NCI-H345 treated with DMSO at 0.1 percent for 48 hours (cell line): ENCODE results near the gene ZC3H6.
A peak's percentile ranks its signal among the peaks of the same experiment; 100 is the strongest.
"Not testable (repeated sequence)": the region's sequence is repeated elsewhere in the genome, so short reads cannot be mapped to it uniquely, and the experiment has no call there.

Experiments used
- DNase-seq: peaks from one replicate; lab custom pipeline; 2025; ENCODE audit not compliant: unreplicated experiment; lab: John Stamatoyannopoulos, UW

The ZC3H6 gene

DNA sequence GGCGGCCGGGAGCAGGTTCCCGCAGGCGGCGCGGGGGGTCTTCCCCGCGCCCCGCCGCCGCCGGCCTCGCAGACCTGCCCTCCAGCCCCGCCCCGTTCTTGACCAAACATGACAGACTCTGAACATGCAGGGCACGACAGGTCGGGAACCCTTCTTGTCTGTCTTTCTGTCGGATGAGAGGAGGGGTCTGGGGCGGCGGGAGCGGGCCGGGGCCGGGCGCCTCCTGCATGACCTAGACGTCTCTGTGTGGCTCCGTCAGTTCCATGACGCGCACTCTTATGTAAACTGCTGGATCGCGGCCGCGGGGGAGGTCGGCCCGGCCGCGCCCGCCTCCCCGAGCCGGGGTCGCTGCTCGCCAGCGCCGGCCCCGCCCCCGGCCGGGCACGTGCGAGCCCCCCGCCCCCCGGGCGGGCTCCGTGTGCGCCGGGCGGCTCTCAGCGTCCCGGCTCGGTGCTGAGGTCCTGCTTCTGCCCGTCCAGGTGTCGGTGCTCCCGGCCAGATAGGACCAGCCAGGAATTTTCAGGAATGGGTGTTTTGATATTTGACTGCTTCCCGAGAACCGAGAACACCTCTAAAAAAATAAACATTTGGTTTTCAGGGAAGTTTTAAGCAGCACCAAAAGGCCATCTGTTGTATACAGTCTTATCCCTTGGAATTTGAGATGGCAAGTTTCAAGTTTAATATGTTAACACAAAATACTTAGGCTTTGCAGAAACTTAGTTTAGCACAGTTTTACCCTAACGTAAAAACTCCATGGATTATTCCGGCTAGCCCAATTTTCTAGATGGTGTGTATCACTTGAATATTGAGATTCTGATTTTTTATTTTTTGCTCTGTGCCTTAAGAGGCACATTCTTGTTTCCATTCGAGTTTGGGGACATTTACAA, 733 bp downstream of the ZC3H6 start:
- peak; percentile 63 for DNase-seq

DNA sequence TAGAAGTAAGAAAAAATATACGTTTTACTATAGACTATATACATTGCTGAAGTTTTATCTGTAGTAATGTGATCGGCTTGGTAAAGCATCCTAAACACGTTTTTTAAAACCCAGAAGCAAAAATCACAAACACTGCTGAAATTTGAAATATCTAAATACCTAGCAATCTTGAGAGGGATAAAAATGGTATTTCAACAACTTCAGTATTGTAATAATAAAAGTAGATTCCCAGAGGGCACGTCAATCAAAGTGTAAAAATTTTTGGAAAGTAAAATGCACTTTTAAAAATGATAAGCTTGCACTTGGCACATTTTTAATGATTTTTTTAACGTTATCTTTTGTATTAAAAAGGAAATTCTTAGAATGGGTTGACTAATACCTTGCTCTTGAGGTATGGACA, 1.6 kb downstream of the ZC3H6 start:
- DNase-seq: no peak

DNA sequence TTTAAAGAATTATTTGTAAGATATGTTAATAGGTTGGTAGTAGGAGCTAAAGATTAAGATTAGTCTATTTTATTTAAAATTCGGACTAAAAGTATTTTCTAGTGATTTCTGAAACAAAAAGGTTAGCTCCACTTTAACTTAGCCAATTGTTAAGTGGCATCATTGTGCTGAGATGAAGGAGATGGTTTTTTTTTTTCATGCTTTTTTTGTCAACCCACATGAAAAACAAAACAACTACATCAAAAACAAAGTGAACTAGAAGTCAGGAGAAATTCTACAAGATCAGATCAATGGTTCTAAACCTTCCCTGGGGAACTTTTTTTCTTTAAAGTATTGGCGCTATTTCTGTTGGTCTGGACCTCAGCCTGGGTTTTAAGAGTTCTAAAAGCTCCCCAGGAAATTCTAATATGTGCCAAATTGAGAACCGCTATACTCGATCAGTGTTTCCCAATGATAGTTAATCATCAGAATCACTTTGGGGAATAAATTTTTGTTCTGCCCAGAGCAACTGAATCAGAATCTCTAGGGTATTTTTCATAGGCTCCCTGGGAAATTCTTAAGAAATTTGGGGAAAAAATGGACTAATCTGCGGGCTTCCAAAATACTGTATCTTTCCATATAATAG, 2.3 kb downstream of the ZC3H6 start:
- no peak for DNase-seq

DNA sequence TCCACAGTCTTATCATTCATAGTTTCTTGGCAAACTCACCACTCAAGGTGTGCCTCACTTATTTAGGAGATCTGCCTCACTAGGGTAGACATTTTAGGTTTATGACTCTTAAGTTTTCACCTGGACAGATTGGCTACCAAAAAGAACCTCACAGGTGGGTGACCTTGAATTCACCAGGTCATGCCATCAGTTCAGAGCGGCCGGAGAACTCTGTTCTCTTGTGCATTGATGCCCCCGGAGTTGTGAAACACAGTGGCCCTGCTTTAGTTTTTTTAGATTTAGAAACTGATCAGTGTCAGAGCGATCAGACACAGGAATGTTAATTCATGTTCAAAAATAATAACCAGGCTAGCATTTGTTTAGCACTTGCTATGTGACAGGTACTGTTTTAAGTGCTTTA, 6.7 kb downstream of the ZC3H6 start:
- not testable (repeated sequence) for DNase-seq

DNA sequence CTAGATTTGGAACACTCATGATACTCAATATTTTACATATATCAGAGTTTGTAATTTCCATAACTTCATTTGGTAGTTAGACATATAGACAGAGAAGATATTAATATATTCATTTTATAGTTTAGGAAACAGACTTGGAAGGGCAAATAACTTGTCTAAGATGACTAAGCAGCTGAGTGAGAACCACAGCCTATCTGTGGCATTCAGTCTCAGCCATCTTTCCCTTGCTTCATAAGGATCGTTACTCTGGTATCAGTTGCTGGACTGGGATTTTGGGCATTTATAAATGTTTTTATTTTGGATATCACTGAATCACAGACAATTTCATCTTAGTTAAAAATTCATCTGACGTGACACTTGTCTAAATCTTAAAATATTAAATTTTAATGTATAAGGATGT, 8.1 kb downstream of the ZC3H6 start:
- not testable (repeated sequence) for DNase-seq

DNA sequence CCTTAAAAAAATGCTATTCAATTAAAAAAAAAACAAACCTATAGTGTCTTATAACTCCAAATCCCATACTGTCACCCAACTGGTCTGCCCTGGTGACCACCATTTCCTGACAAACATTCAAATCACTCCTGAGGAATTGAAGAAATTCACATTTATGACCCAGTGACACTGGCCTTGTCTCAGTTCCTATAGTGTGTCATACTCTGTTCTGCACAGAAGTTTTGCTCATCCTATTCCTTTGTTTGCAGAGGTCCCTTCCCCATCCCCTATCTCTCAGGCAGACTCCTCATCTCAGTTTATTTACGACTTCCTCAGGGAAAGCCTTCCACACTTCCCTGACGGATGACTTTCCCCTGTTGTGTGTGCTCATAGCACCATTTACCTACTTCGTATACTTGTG, 14.7 kb downstream of the ZC3H6 start:
- no peak for DNase-seq

DNA sequence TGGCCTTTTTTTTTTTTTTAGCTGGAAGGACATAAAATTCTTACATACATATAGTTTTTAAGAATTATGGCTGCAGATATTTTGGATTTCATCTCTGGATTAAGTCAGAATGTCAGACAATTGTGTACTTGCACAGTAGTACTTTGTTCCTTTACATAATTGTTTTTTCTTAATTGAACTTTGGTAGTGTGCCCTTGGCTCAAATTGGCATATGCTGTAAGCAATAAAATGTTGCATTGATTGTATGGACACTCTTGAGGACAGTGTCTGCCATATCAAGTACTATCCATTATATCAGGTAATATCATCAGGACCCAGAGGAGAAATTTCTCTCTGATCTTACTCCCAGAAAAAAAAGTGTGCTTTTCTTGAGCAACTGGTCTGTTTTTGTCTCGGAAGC, 15.3 kb downstream of the ZC3H6 start:
- no peak for DNase-seq

DNA sequence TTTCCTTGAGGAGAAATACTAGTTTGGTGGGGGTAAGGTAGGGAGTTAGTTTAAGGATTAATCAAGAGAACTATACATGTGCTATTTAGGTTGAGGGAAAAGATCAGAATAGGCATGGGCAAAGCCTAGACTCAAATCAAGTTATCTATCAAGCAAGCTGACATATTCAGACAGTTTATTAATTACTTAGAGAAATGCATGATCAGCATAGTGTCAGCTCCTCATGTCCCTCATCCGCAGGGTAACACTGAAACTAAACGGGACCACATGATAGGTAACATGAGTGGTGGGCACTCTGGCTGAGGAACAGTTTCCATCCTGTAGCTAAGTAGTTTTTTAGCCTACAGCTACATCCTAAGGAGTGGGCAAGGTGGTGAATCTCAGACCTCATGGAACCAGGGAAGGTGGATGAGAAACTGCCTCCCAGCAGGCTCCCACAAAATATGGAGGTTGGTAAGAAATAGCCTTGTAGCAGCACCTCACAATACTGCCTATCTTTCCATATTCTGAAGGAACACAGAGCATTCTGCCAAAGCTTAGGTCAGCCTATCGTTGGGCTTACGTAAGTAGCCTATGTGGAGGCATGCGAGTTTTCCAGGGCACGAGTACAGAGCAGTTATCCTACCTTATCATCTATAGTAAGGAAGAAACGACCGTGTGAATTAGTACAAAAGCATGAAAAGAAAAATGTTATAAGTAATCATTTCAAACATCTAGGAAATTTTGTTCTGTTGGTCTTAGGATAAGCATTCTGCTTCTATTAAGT, 18.4 kb downstream of the ZC3H6 start:
- DNase-seq: no peak

DNA sequence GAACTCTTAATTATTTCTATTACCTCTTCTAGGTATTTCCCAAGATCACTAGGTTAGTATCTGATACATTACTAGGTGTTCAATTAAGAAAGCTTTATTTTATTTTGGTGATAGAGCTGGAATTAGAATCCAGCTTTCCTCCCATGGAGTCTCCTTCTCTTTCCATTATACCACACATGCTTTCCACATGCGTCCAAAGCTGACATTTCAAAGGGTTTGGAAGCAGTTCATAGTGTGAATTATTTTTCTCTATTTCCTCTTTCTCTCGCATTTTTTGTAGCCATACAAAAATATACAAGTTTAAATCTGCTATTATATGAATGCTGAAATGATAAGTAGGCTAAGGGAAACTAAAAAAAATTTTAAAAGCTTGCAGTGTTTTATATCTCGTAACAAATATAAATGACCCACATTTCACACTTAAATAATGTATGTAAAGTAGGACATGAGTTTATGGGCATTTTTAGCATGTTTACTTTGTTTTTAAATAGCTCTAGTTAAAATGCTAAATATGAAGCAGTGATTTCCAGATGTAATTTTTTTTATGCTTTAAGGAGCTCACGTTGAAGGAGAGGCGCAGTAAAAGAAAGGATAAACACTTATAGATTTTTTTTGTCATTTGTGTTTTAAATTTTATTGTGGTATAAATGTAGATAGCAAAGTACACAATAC, 20.1 kb downstream of the ZC3H6 start:
- DNase-seq: no peak

DNA sequence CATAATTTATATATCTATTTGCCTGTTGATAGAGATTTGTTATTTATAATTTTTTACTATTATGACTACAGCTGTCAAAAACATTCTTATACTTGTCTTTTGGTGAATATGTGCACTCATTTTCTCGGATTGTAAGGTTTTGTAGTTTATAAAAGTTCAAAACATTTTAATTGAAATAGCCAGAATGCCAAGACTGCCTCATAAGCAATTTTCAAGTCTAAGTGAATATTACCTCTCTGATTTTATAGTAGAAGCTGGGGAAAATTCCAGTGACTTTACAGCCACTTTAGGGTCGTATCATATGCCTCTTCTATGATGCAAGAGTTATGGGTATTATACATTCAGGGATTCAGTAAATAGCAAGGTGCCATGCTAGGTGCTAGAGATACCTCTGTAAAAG, 21.0 kb downstream of the ZC3H6 start:
- no peak for DNase-seq

DNA sequence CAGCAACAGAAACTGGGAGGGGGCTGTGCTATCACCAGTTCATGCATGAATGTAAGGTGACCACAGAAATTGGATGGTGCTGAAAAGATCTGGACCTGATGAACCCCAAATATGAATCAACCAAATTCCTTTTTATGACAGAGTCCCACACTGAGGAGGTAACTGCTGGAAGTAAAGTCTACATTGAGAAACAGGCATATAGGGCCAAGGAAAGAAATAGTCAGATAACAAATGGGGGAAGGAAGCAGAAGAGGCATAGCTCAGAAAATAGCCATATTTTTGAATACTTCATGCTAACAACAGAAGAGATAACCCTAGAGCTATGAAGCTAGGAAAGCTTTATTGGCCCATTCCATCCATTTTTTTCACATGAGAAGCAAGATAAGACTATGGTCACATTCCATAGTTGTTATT, 25.8 kb downstream of the ZC3H6 start:
- DNase-seq: no peak

DNA sequence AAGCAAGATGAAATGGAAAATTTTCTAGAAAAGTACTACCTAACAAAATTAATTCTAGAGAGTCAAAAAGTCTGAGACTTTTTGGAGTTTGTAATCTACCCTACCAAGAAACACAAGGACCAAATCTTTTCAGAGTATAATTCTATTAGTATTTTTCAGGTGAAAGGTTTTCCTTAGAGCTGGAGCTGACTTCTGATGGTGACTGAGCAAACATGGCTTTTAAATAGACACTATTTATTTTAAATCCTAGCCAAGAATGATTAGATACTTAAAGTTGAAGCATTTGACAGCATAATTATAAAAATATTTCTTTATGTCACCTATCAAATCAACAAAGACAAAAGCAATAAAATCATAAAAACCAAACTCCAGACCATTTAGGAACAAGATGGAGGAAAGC, 26.6 kb downstream of the ZC3H6 start:
- DNase-seq: no peak

DNA sequence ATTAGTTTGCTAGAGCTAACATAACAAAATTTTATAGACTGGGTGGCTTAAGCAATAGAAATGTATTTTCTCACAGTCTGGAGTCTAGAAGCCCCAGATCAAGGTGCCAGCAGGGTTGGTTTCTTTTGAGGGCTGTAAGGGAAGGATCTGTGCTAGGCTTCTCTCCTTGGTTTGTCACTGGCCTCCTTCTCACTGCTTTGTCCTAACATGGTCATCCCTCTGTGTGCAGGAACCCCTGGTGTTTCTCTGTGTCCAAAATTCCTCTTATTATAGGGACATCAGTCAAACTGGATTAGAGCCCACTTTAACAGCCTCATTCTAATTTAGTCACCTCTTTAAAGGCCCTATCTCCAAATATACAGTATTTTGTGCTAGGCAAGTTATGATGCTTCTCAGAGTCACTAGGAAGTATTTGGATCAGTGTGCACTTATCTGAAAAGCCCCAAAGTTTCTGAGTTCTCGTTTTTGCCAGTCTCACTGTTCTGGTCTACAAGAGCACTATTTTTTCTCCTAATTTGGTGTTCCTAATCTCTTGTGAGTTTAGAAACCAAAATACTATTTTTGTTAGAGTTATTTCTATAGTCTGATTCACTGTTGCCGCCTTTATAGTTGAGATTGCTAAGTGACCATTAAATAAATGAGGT, 29.0 kb downstream of the ZC3H6 start:
- DNase-seq: no peak

DNA sequence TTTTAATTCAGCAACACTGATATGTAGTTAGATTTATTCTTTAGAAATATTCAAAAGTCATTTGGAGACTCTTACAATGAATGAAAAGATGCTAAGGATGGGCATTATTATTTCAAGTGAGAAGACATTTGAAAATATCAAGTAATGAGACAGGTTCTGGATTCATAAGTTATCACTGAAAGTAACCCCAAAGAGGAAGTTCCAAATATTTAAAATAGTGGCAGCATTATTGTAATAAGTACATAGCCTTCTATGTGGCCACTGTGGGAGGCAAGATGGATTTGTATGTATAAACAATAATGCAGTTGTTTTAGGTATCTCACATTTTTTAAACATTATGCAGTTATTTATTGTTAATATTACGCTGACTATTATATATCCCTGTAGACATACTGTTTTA, 29.7 kb downstream of the ZC3H6 start:
- DNase-seq: no peak

DNA sequence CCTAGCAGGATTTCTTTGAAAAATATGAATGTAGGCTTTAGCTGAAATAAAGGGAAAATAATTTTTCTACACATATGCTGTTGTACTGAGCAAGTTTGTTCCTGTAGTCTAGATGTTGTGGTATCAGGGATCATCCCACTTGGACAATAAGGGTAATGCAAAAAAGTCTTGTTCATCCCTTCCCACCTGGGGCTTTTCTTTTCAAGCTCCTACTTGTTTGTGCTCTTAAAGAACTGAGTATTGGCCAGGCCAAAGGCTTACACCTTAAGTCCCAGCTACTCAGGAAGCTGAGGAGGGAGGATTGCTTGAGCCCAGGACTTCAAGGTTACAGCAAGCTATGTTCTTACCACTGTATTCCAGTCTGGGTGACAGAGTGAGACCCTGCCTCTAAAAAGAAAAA, 35.5 kb downstream of the ZC3H6 start:
- no peak for DNase-seq

DNA sequence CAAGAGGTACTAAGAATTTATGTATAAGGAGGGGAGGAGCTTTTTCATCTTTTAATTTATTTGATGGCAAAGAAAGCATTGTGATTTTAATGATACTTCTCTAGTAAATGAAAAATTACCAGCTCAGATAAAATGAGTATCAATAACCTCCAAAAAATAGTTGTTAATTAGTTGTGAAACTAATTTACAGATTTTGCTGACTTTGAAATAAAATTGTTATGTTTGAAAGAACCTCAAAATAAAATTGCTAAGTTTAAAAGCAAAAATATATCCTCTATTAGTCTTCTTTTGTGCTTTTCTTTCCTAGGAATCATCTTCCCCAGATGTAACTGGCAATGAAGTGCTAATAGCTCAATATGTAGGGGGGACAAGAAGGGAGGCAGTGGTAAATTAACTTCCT, 36.5 kb downstream of the ZC3H6 start:
- DNase-seq: no peak

DNA sequence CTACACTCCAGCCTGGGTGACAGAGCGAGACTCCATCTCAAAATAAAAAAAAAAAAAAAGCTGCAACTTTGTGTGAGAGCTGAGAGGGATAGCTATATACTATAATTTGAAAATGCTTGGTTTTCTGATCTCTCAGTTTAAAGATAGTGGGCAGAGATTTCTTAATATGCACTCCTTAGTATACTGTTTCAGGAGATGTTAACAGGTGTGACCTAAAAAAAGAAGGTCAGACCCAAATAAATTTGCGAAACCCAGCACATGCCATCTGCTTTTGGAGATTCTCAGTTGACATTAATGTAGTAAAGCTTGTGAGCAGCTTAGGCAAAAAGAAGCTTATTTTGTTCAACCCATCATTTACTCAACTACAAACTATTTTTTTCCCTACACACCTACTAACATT, 37.4 kb downstream of the ZC3H6 start:
- DNase-seq: no peak

DNA sequence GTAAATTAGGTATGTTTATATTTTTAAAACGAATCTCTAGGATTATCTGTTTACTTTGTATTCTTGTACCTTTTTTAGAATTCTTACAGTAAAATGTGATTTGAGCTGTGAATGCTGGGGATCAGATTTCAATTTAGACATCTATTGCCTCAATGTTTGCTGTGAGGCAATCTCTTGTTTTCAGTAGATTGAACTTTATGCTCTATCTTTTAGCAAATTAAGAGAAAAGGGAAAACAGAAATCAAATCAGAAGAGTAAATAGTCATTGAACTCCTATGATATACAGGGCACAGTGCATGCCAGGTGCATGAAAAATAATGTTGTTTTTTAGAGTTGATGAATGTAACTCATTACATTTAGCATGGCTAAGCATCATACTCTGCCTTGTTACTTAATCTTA, 39.5 kb downstream of the ZC3H6 start:
- no peak for DNase-seq

DNA sequence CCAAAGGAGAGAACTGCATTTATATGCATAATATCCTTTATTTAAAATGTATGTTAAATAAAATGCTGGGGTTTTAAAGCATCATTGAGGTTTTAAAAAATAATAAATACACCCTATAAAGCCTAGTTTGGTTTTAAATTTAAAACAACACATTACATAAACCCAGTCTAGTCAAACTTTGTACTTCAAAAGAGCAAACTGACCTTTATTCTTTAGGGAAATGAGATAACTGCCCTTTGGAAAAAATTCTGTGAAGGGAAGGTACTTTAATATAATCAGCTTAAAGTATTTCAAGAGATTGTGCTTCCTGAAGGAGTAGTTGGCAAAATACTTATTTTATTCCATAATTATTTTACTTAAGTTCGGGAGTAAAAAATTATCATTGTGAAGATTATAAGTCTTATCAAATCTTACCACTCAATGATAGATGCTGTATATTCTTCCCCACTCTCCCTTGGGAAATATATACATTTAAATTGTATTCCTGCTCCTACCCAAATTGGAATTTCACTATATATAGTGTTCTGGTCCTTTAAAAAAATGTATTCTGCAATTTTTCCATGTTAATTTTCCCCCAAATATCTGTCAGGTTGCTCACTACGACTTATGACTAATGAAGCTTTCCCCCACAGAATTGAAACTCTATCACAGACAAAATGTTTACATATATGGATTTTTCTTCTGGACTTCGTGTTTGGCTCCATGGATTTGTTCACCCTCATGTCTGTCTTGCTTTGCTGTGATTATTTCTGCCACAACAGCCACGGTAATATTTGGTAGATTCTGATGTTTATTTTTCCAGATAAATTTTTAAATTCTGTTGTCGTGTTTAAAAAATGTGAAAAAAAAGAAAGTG, 42.1 kb downstream of the ZC3H6 start:
- no peak for DNase-seq

DNA sequence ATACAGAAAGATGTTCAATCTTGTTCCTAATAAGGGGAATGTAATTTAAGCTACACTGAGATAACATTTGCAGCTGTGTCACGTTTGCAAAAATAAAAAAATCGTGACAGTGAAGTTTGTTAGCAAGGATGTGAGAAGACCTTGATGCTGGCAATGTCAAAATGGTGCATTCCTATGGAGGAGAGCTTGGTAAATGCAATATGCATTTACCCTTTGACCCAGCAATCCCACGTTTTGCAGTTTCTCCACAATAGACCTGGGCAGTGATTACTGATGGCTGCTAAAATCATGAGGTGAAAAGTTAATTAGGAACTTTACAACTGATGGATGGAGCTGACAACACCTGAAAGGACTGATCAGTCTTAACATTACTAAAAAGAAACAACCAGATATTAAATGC, 43.1 kb downstream of the ZC3H6 start:
- DNase-seq: no peak
